Smooth muscle cell (in vitro differentiated cells): ENCODE measurements around the gene RAD51B. TPM values are rescaled to one million over a fixed set of nuclear protein-coding genes. Genes with fewer than 3 reads are reported as not detected.

Experiments
- DNase-seq: peaks from one replicate; lab custom pipeline; 2025; ENCODE audit not compliant: unreplicated experiment; lab: John Stamatoyannopoulos, UW
- H2AFZ ChIP-seq: fragments of 200-600 bp; sonication (generic); 2 replicates; pipeline ENCODE4 v1.6.0; 2016; ENCODE audit warnings: antibody characterized with exemption, low read depth, mild to moderate bottlenecking
- H3F3A ChIP-seq: fragments of 200-600 bp; sonication (generic); 2 replicates; pipeline ENCODE4 v1.6.0; 2017; ENCODE audit warnings: antibody characterized with exemption, low read depth
- H3K27ac ChIP-seq: fragments of 200-600 bp; sonication (generic); 2 replicates; pipeline ENCODE4 v1.5.1; 2016; ENCODE audit warnings: low read depth, mild to moderate bottlenecking
- H3K27me3 ChIP-seq: fragments of 200-600 bp; sonication (generic); 2 replicates; pipeline ENCODE4 v1.6.1; 2016; ENCODE audit warnings: low read depth, mild to moderate bottlenecking
- H3K36me3 ChIP-seq: fragments of 200-600 bp; sonication (generic); 2 replicates; pipeline ENCODE4 v1.5.1; 2016; ENCODE audit warnings: low read depth
- H3K4me1 ChIP-seq: fragments of 200-600 bp; sonication (generic); 2 replicates; pipeline ENCODE4 v1.5.1; 2016; ENCODE audit warnings: low read depth
- H3K4me2 ChIP-seq: fragments of 200-600 bp; sonication (generic); 2 replicates; pipeline ENCODE4 v1.6.0; 2016; ENCODE audit warnings: mild to moderate bottlenecking
- H3K4me3 ChIP-seq: fragments of 200-600 bp; sonication (generic); 2 replicates; pipeline ENCODE4 v1.5.1; 2016; ENCODE audit warnings: mild to moderate bottlenecking
- H3K79me2 ChIP-seq: fragments of 200-600 bp; sonication (generic); 2 replicates; pipeline ENCODE4 v1.6.0; 2016; ENCODE audit warnings: low read depth, mild to moderate bottlenecking
- H3K9ac ChIP-seq: fragments of 200-600 bp; sonication (generic); 2 replicates; pipeline ENCODE4 v1.6.0; 2016; ENCODE audit warnings: low read depth
- H3K9me3 ChIP-seq: fragments of 200-600 bp; sonication (generic); replicated peaks from 2 replicates; pipeline ENCODE4 v1.5.1; 2016; ENCODE audit warnings: low read depth
- H4K20me1 ChIP-seq: fragments of 200-600 bp; sonication (generic); 2 replicates; pipeline ENCODE4 v1.6.0; 2016; ENCODE audit warnings: low read depth
- CTCF ChIP-seq: fragments of 200-600 bp; sonication (generic); IDR thresholded peaks from 2 replicates; pipeline ENCODE4 v1.5.1; 2017; ENCODE audit warnings: borderline replicate concordance, mild to moderate bottlenecking, antibody characterized with exemption; ENCODE audit not compliant: insufficient read depth, poor library complexity, severe bottlenecking
- WGBS: methylation state at CpG from one replicate; pipeline ENCODE4 v1.1.7; 2016; ENCODE audit warnings: low lambda C conversion rate; 5-methylcytosine and 5-hydroxymethylcytosine counted together
- polyA plus RNA-seq: library from polyadenylated mRNA; unstranded; fragments of >200 nt; fragmentation: Nextera tagmentation; extraction: Ambion mirVana; gene quantifications from 2 replicates; pipeline ENCODE4 v1.2.1, GENCODE V29; 2016
- total RNA-seq: library from RNA; depleted of rRNA; stranded (reverse); fragments of >200 nt; gene quantifications from 2 replicates; pipeline ENCODE4 v1.2.3, GENCODE V29; 2014

The RAD51B gene
- total and polyA plus RNA-seq, 2 experiments from 2014 or later: 4.6 to 5.3 TPM

GRCh38 chr14:68713782-68714181, 894.2 kb downstream of the RAD51B start:
- no peak for DNase-seq
- H3K4me3 ChIP-seq: no peak overlapping the region
- no peaks in the 10 kb centered on the region for H3K36me3 ChIP-seq
- no peaks in the 10 kb centered on the region for H3K27me3 ChIP-seq
- WGBS: 31% methylated on average over 7 of the region's 7 CpGs
- H3K27ac ChIP-seq: no peak overlapping the region
- H3K4me2 ChIP-seq: no peak overlapping the region
- no peaks in the 10 kb centered on the region for H3K9me3 ChIP-seq
- no peak overlapping the region for H3K9ac ChIP-seq
- H2AFZ ChIP-seq: no peak overlapping the region
- H3F3A ChIP-seq: no peaks in the 10 kb centered on the region
- no peak for TF ChIP-seq CTCF
- H3K79me2 ChIP-seq: no peaks in the 10 kb centered on the region
- H4K20me1 ChIP-seq: no peaks in the 10 kb centered on the region
- no peaks in the 10 kb centered on the region for H3K4me1 ChIP-seq

GRCh38 chr14:68714991-68715924, 895.7 kb downstream of the RAD51B start:
- Histone ChIP-seq H4K20me1 (no peaks in the 10 kb centered on the region), H2AFZ (no peak overlapping the region), H3K79me2 (no peaks in the 10 kb centered on the region), H3K36me3 (no peaks in the 10 kb centered on the region), H3K4me1 (no peaks in the 10 kb centered on the region), H3K9ac (no peak overlapping the region), H3K27ac (peak overlapping the region; percentile 33), H3K4me3 (no peak overlapping the region), H3K4me2 (no peak overlapping the region), H3F3A (no peaks in the 10 kb centered on the region), H3K9me3 (no peaks in the 10 kb centered on the region), H3K27me3 (no peaks in the 10 kb centered on the region)
- DNase-seq: no peak
- TF ChIP-seq CTCF: peak; percentile 6
- WGBS: 61% methylated on average over 7 of the region's 7 CpGs

- Histone ChIP-seq H3K4me1 (no peaks in the 10 kb centered on the region), H3K4me3 (no peak overlapping the region), H3K27ac (no peak overlapping the region), H3K9me3 (no peaks in the 10 kb centered on the region), H3F3A (no peaks in the 10 kb centered on the region), H3K9ac (no peak overlapping the region), H3K27me3 (no peaks in the 10 kb centered on the region), H3K4me2 (no peak overlapping the region), H2AFZ (no peak overlapping the region), H3K79me2 (no peaks in the 10 kb centered on the region), H3K36me3 (no peaks in the 10 kb centered on the region), H4K20me1 (no peaks in the 10 kb centered on the region)
- DNase-seq: no peak
- WGBS: 87% methylated on average over 4 of the region's 4 CpGs
- TF ChIP-seq CTCF: no peak
Measured at GRCh38 chr14:68716698-68717097, 897.1 kb downstream of the RAD51B start.
